GM23338 (cell line): ENCODE data around the gene SDHA. TPM values are rescaled to one million over a fixed set of nuclear protein-coding genes. Genes with fewer than 3 reads are reported as not detected.
"Not testable (repeated sequence)": the region's sequence is repeated elsewhere in the genome, so short reads cannot be mapped to it uniquely, and the experiment has no call there.

Experiments used
- ATAC-seq: fragments of 200-7000 bp; cut with Tn5 transposase; 3 replicates; pipeline ENCODE4 v1.9.1; 2020
- DNase-seq: peaks from one replicate; pipeline ENCODE4 v3.0.0-alpha.2; 2015; ENCODE audit warnings: low spot score
- H2AFZ ChIP-seq: fragments of 200-600 bp; sonication (generic); 2 replicates; pipeline ENCODE4 v1.8.0; 2016; ENCODE audit warnings: antibody characterized with exemption, mild to moderate bottlenecking, moderate library complexity
- H3F3A ChIP-seq: fragments of 200-600 bp; sonication (generic); replicated peaks from 2 replicates; pipeline ENCODE4 v1.8.0; 2017; ENCODE audit warnings: antibody characterized with exemption, mixed run types, low read depth
- H3K27ac ChIP-seq: fragments of 200-600 bp; sonication (generic); 2 replicates; pipeline ENCODE4 v1.6.1; 2016; ENCODE audit warnings: low read depth
- H3K27me3 ChIP-seq: fragments of 200-600 bp; sonication (generic); 2 replicates; pipeline ENCODE4 v1.8.0; 2016; ENCODE audit warnings: mild to moderate bottlenecking, mixed run types, moderate library complexity; ENCODE audit not compliant: insufficient read depth
- H3K36me3 ChIP-seq: fragments of 200-600 bp; sonication (generic); 2 replicates; pipeline ENCODE4 v1.8.0; 2016; ENCODE audit warnings: mild to moderate bottlenecking; ENCODE audit not compliant: insufficient read depth
- H3K4me1 ChIP-seq: fragments of 200-600 bp; sonication (generic); 2 replicates; pipeline ENCODE4 v1.8.0; 2016; ENCODE audit warnings: mild to moderate bottlenecking, moderate library complexity; ENCODE audit not compliant: insufficient read depth
- H3K4me2 ChIP-seq: fragments of 200-600 bp; sonication (generic); 2 replicates; pipeline ENCODE4 v1.7.1; 2017; ENCODE audit warnings: mixed run types
- H3K4me3 ChIP-seq: fragments of 200-600 bp; sonication (generic); 2 replicates; pipeline ENCODE4 v1.6.1; 2016; ENCODE audit warnings: mixed run types
- H3K79me2 ChIP-seq: fragments of 200-600 bp; sonication (generic); replicated peaks from 2 replicates; pipeline ENCODE4 v1.8.0; 2017; ENCODE audit warnings: mild to moderate bottlenecking; ENCODE audit not compliant: insufficient read depth
- H3K9me2 ChIP-seq: fragments of 200-600 bp; sonication (generic); 2 replicates; pipeline ENCODE4 v1.8.0; 2017; ENCODE audit not compliant: insufficient read depth
- H4K20me1 ChIP-seq: fragments of 200-600 bp; sonication (generic); replicated peaks from 2 replicates; pipeline ENCODE4 v1.8.0; 2017; ENCODE audit warnings: mild to moderate bottlenecking; ENCODE audit not compliant: insufficient read depth
- H3K27ac Mint-ChIP-seq: 2 replicates; pipeline ENCODE4 v1.8.0; 2020; ENCODE audit warnings: inconsistent platforms, mild to moderate bottlenecking, moderate library complexity, mixed read lengths
- H3K27me3 Mint-ChIP-seq: 3 replicates; pipeline ENCODE4 v1.8.0; 2022; ENCODE audit warnings: low read depth, mild to moderate bottlenecking, moderate library complexity, mixed read lengths, inconsistent platforms; ENCODE audit not compliant: insufficient read depth, poor library complexity
- H3K36me3 Mint-ChIP-seq: 3 replicates; pipeline ENCODE4 v1.8.0; 2021; ENCODE audit warnings: low read depth, mild to moderate bottlenecking, inconsistent platforms, moderate library complexity, mixed read lengths
- H3K4me1 Mint-ChIP-seq: 3 replicates; pipeline ENCODE4 v1.8.0; 2020; ENCODE audit warnings: mild to moderate bottlenecking, inconsistent platforms, mixed read lengths
- H3K4me3 Mint-ChIP-seq: 3 replicates; pipeline ENCODE4 v1.8.0; 2021; ENCODE audit warnings: moderate library complexity, mild to moderate bottlenecking, inconsistent platforms, mixed read lengths
- H3K9me3 Mint-ChIP-seq: 3 replicates; pipeline ENCODE4 v1.8.0; 2020; ENCODE audit warnings: moderate library complexity, mild to moderate bottlenecking, inconsistent platforms, mixed read lengths
- ZNF331 ChIP-seq: fragments of 250-450 bp; sonication (Bioruptor Pico); IDR thresholded peaks from 2 replicates; pipeline ENCODE4 v1.5.0; 2020; ENCODE audit warnings: low read depth, mild to moderate bottlenecking, moderate library complexity
- ZNF462 ChIP-seq: fragments of 250-450 bp; sonication (Bioruptor Pico); IDR thresholded peaks from 2 replicates; pipeline ENCODE4 v1.5.0; 2020; ENCODE audit warnings: mild to moderate bottlenecking, moderate library complexity
- polyA plus RNA-seq: library from polyadenylated mRNA; unstranded; fragments of >200 nt; fragmentation: Nextera tagmentation; extraction: Ambion mirVana; gene quantifications from 2 replicates; pipeline ENCODE4 v1.2.1, GENCODE V29; 2016
- total RNA-seq: library from RNA; depleted of rRNA; stranded (reverse); fragments of >200 nt; shearing (Covaris generic); gene quantifications from 2 replicates; pipeline ENCODE4 v1.2.3, GENCODE V29; 2014

SDHA gene
- total and polyA plus RNA-seq, 2 experiments from 2014 or later, result 62.2 to 70.6 TPM

- TF ChIP-seq ZNF462 (no peak), ZNF331 (CRISPR knock-in tag) (no peak)
Observed at GRCh38 chr5:298737-299125, 80.6 kb downstream of the SDHA start (continued).

GRCh38 chr5:299921-300320, 81.8 kb downstream of the SDHA start:
- not testable (repeated sequence) for H2AFZ ChIP-seq, H3K9me2 ChIP-seq, H3K27me3 ChIP-seq, H3K9me3 Mint-ChIP-seq, H4K20me1 ChIP-seq, H3K36me3 ChIP-seq, H3K27ac ChIP-seq, H3K27ac Mint-ChIP-seq, H3K4me3 ChIP-seq, H3K27me3 Mint-ChIP-seq, H3K4me2 ChIP-seq, H3F3A ChIP-seq, H3K4me3 Mint-ChIP-seq, DNase-seq, H3K4me1 ChIP-seq, H3K36me3 Mint-ChIP-seq, H3K79me2 ChIP-seq
- peaks cover 55% of the 10 kb centered on the region for H3K4me1 Mint-ChIP-seq
- ATAC-seq, result peak; percentile 25

GRCh38 chr5:300691-301435, 82.7 kb downstream of the SDHA start:
- not testable (repeated sequence) for H2AFZ ChIP-seq, H3K4me1 ChIP-seq, H3K4me3 ChIP-seq, DNase-seq, H3K36me3 Mint-ChIP-seq, H3K4me2 ChIP-seq, H3K27me3 Mint-ChIP-seq, H3F3A ChIP-seq, ATAC-seq, H3K9me2 ChIP-seq, H3K27ac ChIP-seq, H3K36me3 ChIP-seq, H3K27me3 ChIP-seq, H3K4me3 Mint-ChIP-seq, H3K27ac Mint-ChIP-seq, H4K20me1 ChIP-seq, H3K9me3 Mint-ChIP-seq, H3K79me2 ChIP-seq
- H3K4me1 Mint-ChIP-seq, result peaks cover 57% of the 10 kb centered on the region

- not testable (repeated sequence) for H3K27me3 ChIP-seq, H3K4me3 ChIP-seq, H3F3A ChIP-seq, H3K9me3 Mint-ChIP-seq, H3K4me3 Mint-ChIP-seq, H2AFZ ChIP-seq, H3K36me3 Mint-ChIP-seq, H3K9me2 ChIP-seq, H3K36me3 ChIP-seq, H3K27ac ChIP-seq, H3K4me1 ChIP-seq, H3K4me2 ChIP-seq, H4K20me1 ChIP-seq, ATAC-seq, H3K27me3 Mint-ChIP-seq, H3K79me2 ChIP-seq
- Mint-ChIP-seq H3K27ac (peak overlapping the region; percentile 69; the same call in 1 of the 2 replicates), H3K4me1 (peaks cover 46% of the 10 kb centered on the region)
- peak; percentile 28 for DNase-seq
Observed at GRCh38 chr5:302416-302815, 84.3 kb downstream of the SDHA start.
